Pancreas (tissue), 10 donors: ENCODE results near the gene TULP4. TPM values are rescaled to one million over a fixed set of nuclear protein-coding genes. Genes with fewer than 3 reads are reported as not detected.

Experiments used
- ATAC-seq, 4 donors: fragments of 200-7000 bp; cut with Tn5 transposase; one replicate each; pipeline versions ENCODE4 v1.8.0 to v1.9.1; 2020; ENCODE audit warnings: mild to moderate bottlenecking in 4 of 4, moderate library complexity in 4 of 4
- DNase-seq, 6 donors: peaks; one replicate each; pipeline ENCODE4 v3.0.0-alpha.2; 2020
- FAIRE-seq: peaks from 2 replicates; lab custom pipeline; 2012; peaks lifted over from hg19 to GRCh38; lab: Jason Lieb, UNC
- H3K27ac ChIP-seq, 4 donors: fragments of 200-600 bp; sonication (generic); 1 replicate in 3 of 4; 2 replicates in 1 of 4; pipeline versions ENCODE4 v1.5.0 to v1.8.0; 2020
- H3K27me3 ChIP-seq, 4 donors: fragments of 200-600 bp; one replicate each; pipeline ENCODE4 v1.8.0; 2021
- H3K36me3 ChIP-seq, 3 donors: fragments of 200-600 bp; sonication (generic) in 1 of 3; one replicate each; pipeline versions ENCODE4 v1.5.0 to v1.8.0; 2020 to 2021
- H3K4me1 ChIP-seq, 3 donors: fragments of 200-600 bp; one replicate each; pipeline ENCODE4 v1.8.0; 2021
- H3K4me3 ChIP-seq, 4 donors: fragments of 200-600 bp; sonication (generic) in 2 of 4; one replicate each; pipeline versions ENCODE4 v1.5.0 to v1.8.0; 2020 to 2021
- H3K9me3 ChIP-seq, 4 donors: fragments of 200-600 bp; one replicate each; pipeline ENCODE4 v1.8.0; 2021
- WGBS, 2 donors: extraction: QIAGEN DNeasy Blood & Tissue Kit; methylation state at CpG; one replicate each; pipeline ENCODE4 v1.1.7; 2013; 5-methylcytosine and 5-hydroxymethylcytosine counted together
- intact Hi-C, 3 donors: fragments of 100-400 bp; cut with DNase I; formaldehyde crosslinking; loops; one replicate each; pipeline versions ENCODE4 v1.11.1 to v1.14.2; 2022
- polyA plus RNA-seq, 2 donors: library from polyadenylated mRNA; stranded (reverse); fragments of 200-250 nt; gene quantifications; one replicate each; pipeline ENCODE4 v1.2.3, GENCODE V29; 2013
- total RNA-seq, 6 donors: library from RNA; stranded (reverse); fragmentation: NEBNext Ultra II Directional in 4 of 6; extraction: Animal tissue kit (Norgen Biotek cat#: 25700) in 4 of 6; gene quantifications; one replicate each; pipeline versions ENCODE4 v1.2.1 to v1.2.4, GENCODE V29; 2021 to 2023
- TF ChIP-seq, protein P1 (sequence below), 4 donors: fragments of 200-600 bp; sonication (generic) in 3 of 4; IDR thresholded peaks; one replicate each; pipeline versions ENCODE4 v1.5.0 to v1.8.0; 2021; ENCODE audit warnings: antibody characterized with exemption in 4 of 4
- donor health status: healthy with polysubstance abuse.
- donor health status: DM: no; HTN: no; CAD: no; lungs with moderate emphysema.
- donor health status: DM: no; HTN: no; CAD: no.
- donor health status: control.
- donor health status: control.
- donor health status: Bipolar disorder and iron deficiency.
- donor health status: DM: yes; HTN: yes; CAD: no.
- donor health status: DM: no; HTN: no; CAD: no.
- donor health status: DM: no; HTN: no; CAD: no.
- donor health status: DM: yes; HTN: yes; CAD: no.

TULP4 gene
- total and polyA plus RNA-seq, 8 donors: 3.1 to 88.8 (median 48.0) TPM

DNA sequence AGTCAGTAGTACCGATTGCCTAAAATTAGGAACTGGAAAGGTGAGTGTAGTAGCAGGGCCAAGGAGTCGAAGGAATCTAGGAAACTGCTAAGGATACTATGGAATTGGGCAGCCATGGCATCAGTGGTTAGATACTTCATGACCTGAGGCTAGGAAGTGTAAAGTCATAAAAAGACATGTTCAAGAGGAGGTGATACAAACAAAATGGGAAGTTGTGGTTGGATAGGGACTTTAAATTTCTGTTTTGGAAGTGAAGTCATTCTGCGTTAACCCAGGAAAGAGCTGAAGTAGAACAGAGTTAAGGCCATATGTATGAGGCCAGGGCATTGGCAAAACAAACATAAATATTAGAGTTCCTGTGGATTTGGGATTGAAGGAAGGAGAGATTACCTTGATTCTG is 159.1 kb downstream of the TULP4 start:
- intact Hi-C loops: no loop called here
- DNase-seq: no peak
- ATAC-seq: no peak
- Histone ChIP-seq H3K4me3 (no peak overlapping the region), H3K36me3 (no peaks in the 10 kb centered on the region), H3K27me3 (no peaks in the 10 kb centered on the region), H3K9me3 (no peaks in the 10 kb centered on the region), H3K4me1 (peaks cover 4 to 10% (median 10%) of the 10 kb centered on the region in 3 donors), H3K27ac (no peak overlapping the region)
- FAIRE-seq: no peak
- TF ChIP-seq, protein P1, sequence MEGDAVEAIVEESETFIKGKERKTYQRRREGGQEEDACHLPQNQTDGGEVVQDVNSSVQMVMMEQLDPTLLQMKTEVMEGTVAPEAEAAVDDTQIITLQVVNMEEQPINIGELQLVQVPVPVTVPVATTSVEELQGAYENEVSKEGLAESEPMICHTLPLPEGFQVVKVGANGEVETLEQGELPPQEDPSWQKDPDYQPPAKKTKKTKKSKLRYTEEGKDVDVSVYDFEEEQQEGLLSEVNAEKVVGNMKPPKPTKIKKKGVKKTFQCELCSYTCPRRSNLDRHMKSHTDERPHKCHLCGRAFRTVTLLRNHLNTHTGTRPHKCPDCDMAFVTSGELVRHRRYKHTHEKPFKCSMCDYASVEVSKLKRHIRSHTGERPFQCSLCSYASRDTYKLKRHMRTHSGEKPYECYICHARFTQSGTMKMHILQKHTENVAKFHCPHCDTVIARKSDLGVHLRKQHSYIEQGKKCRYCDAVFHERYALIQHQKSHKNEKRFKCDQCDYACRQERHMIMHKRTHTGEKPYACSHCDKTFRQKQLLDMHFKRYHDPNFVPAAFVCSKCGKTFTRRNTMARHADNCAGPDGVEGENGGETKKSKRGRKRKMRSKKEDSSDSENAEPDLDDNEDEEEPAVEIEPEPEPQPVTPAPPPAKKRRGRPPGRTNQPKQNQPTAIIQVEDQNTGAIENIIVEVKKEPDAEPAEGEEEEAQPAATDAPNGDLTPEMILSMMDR (IDR thresholded peaks at IDR 0.05): no peak
- WGBS, 2 donors: 92 to 95% methylated on average over 3 of the region's 3 CpGs

DNA sequence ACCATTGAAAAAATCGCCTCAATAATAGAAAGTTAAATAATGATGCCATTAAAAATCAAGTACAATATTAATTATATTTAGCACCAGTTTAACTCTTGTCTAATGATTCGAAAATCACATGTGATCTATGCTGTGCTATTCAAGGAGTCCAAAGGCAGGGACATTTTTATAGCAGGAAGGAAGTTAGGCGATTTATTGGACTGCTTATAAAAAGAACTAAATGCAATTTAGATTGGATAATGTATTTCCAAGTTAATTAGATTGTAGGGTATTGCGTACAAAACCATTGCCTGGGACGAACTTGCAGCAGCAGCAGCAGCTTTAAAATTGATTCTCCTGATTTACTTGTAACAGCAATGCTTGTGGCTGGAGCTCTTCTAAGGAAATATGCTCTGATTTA is 160.2 kb downstream of the TULP4 start:
- TF ChIP-seq, protein P1 (IDR thresholded peaks at IDR 0.05): no peak
- ATAC-seq (no peak), FAIRE-seq (no peak), DNase-seq (no peak)
- WGBS, 2 donors: 73 to 80% methylated on average over 5 of the region's 5 CpGs
- no peak overlapping the region for H3K4me3 ChIP-seq
- no peaks in the 10 kb centered on the region for H3K36me3 ChIP-seq
- H3K27me3 ChIP-seq: no peaks in the 10 kb centered on the region
- H3K4me1 ChIP-seq: peaks cover 4 to 10% (median 10%) of the 10 kb centered on the region in 3 donors
- no peak overlapping the region for H3K27ac ChIP-seq
- H3K9me3 ChIP-seq: no peaks in the 10 kb centered on the region
- intact Hi-C loops: no loop called here

DNA sequence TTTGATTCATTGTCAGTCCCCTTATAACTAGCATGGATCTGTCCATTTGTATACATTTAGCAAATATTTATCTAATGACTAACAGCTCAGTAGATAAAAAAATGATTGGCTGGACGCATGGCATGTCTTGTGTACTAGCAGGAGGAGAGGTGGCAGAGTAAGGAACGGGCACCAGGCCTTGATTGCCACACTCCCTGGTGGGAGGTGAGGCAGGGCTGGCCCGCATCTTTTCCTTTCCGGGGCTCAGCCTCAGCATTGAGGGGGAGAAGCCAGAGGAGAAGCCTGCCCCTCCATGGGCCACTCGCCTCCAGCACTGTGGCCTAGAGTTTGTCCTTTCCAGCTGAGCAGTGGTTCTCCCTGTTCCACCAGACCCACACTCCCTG is 162.7 kb downstream of the TULP4 start:
- FAIRE-seq: no peak

DNA sequence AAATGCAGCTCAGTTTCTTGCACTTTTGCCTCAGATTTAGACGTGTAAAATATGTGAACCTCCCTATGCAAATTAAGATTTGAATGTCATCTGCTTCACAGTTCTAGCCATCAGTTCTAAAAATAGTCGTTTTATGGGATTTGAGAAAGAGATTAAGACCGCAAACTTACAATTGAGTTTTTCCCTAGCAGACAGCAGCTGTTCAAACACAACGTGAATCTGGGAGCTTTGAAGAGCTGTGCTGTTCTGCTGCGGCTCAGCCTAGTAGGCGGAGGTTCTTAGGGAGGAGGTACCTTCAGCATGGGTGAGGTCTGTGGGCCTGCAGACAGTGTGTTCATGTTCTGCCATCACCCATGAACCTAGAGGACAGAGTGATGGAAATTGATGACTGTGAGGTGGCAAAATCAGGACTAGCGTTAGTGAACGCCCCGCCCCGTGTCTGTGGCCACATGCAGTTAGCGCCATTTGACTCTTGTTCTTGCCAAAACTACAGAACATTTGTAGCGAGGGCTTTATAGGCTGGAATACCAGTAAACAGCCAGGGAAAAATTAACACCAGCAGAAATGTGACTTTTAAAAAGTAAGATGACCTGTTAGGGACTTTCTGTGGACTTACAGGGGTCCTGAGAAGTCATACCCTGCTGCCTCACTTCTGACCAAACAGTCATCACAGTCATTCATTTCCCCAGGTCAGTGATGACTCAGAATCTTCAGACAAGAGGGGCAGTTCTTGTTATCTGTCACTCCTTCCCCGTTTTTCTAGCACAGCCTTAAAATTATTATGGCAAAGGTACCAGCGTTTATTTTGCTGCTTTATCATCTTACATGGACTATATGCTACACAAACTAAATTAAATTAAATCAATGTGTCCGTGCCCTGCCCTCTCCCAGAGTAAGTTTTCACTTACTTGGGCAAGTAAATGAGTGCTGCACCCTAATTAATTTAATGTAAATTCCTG is 163.4 kb downstream of the TULP4 start:
- peak; percentile 87 to 96 (median 94) for ATAC-seq
- peaks cover 4 to 10% (median 6%) of the 10 kb centered on the region in 3 donors for H3K4me1 ChIP-seq
- peak overlapping the region; percentile 24 to 45 (median 41) for H3K27ac ChIP-seq
- no peaks in the 10 kb centered on the region for H3K27me3 ChIP-seq
- H3K36me3 ChIP-seq: peaks cover 0 to 11% (median 0%) of the 10 kb centered on the region in 3 donors
- TF ChIP-seq, protein P1 (IDR thresholded peaks at IDR 0.05): no peak
- peak in 4 of 6 donors; percentile 35 to 67 (median 48) for DNase-seq
- no peaks in the 10 kb centered on the region for H3K9me3 ChIP-seq
- FAIRE-seq: no peak
- WGBS, 2 donors: 42 to 43% methylated on average over 15 of the region's 15 CpGs
- intact Hi-C loops: no loop called here
- no peak overlapping the region for H3K4me3 ChIP-seq

More for the DNA sequence above, 162.7 kb downstream of the TULP4 start:
- H3K9me3 ChIP-seq: no peaks in the 10 kb centered on the region
- H3K36me3 ChIP-seq: peaks cover 0 to 4% (median 0%) of the 10 kb centered on the region in 3 donors
- H3K4me1 ChIP-seq: peaks cover 4 to 10% (median 6%) of the 10 kb centered on the region in 3 donors
- H3K27ac ChIP-seq: peak overlapping the region; percentile 24 to 45 (median 41)
- no peaks in the 10 kb centered on the region for H3K27me3 ChIP-seq
- peak; percentile 67 to 77 (median 72) for ATAC-seq
- TF ChIP-seq, protein P1 (IDR thresholded peaks at IDR 0.05): no peak
- no peak overlapping the region for H3K4me3 ChIP-seq
- peak in 1 of 6 donors; percentile 27 for DNase-seq
- intact Hi-C loops: no loop called here
- WGBS, 2 donors: 38 to 44% methylated on average over 5 of the region's 5 CpGs
